ENCODE data around the gene RND2. TPM values are rescaled to one million over a fixed set of nuclear protein-coding genes. Genes with fewer than 3 reads are reported as not detected.

Gene RND2
- total RNA-seq, 1 experiment from 2014 or later = 0.59 TPM

DNA sequence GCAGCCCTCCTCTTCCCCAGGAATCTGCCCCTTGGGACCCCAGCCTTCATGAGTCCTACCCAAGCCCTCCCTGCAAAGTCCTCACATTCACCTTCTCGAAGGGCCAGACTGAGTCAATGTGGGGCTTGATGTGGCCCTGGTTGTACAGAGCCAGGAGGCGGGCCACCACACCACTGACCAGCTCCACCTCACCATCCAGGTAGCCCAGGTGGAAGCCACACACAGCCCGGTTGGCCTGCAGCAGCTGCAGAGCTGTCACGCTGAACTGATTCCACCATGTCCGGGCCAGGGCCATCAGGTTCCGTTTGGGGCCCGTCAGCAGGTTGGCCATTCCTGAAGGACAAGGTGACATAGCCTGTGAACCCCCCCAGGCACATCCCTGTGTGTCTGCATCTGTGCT lies 8.8 kb upstream of the RND2 start:
- Histone ChIP-seq H3K27me3 (ENCODE audit: control insufficient read depth, insufficient read depth, low read length) (no peaks in the 10 kb centered on the region), H3K27ac (ENCODE audit: low read length) (no peak overlapping the region), H3K4me3 (ENCODE audit: low read depth in 2 of 2, low read length in 2 of 2) (no peak overlapping the region), H3K4me1 (ENCODE audit: control insufficient read depth, insufficient read depth, low read length) (peaks cover 18% of the 10 kb centered on the region), H3K9me3 (ENCODE audit: control insufficient read depth, insufficient read depth, low read depth, low read length) (no peaks in the 10 kb centered on the region), H3K36me3 (ENCODE audit: control insufficient read depth, insufficient read depth, low read length) (no peaks in the 10 kb centered on the region)
- POLR2A ChIA-PET = no interaction called here
- TF ChIP-seq, protein P1, sequence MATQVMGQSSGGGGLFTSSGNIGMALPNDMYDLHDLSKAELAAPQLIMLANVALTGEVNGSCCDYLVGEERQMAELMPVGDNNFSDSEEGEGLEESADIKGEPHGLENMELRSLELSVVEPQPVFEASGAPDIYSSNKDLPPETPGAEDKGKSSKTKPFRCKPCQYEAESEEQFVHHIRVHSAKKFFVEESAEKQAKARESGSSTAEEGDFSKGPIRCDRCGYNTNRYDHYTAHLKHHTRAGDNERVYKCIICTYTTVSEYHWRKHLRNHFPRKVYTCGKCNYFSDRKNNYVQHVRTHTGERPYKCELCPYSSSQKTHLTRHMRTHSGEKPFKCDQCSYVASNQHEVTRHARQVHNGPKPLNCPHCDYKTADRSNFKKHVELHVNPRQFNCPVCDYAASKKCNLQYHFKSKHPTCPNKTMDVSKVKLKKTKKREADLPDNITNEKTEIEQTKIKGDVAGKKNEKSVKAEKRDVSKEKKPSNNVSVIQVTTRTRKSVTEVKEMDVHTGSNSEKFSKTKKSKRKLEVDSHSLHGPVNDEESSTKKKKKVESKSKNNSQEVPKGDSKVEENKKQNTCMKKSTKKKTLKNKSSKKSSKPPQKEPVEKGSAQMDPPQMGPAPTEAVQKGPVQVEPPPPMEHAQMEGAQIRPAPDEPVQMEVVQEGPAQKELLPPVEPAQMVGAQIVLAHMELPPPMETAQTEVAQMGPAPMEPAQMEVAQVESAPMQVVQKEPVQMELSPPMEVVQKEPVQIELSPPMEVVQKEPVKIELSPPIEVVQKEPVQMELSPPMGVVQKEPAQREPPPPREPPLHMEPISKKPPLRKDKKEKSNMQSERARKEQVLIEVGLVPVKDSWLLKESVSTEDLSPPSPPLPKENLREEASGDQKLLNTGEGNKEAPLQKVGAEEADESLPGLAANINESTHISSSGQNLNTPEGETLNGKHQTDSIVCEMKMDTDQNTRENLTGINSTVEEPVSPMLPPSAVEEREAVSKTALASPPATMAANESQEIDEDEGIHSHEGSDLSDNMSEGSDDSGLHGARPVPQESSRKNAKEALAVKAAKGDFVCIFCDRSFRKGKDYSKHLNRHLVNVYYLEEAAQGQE (IDR thresholded peaks at IDR 0.05; ENCODE audit: insufficient read depth in 1 of 2, low read depth in 2 of 2, low read length in 1 of 2) = no peak
- TF ChIP-seq POLR2AphosphoS5 (IDR thresholded peaks at IDR 0.05; ENCODE audit: low read depth, low read length) = no peak; the same call in 1 of the 2 replicates
- TF ChIP-seq TCF7L2 (IDR thresholded peaks at IDR 0.05; ENCODE audit: low read depth, low read length) = no peak
- no peak for TF ChIP-seq SIN3A (IDR thresholded peaks at IDR 0.05; ENCODE audit: borderline replicate concordance, insufficient read depth, low read depth, low read length)
- TF ChIP-seq, protein P2, sequence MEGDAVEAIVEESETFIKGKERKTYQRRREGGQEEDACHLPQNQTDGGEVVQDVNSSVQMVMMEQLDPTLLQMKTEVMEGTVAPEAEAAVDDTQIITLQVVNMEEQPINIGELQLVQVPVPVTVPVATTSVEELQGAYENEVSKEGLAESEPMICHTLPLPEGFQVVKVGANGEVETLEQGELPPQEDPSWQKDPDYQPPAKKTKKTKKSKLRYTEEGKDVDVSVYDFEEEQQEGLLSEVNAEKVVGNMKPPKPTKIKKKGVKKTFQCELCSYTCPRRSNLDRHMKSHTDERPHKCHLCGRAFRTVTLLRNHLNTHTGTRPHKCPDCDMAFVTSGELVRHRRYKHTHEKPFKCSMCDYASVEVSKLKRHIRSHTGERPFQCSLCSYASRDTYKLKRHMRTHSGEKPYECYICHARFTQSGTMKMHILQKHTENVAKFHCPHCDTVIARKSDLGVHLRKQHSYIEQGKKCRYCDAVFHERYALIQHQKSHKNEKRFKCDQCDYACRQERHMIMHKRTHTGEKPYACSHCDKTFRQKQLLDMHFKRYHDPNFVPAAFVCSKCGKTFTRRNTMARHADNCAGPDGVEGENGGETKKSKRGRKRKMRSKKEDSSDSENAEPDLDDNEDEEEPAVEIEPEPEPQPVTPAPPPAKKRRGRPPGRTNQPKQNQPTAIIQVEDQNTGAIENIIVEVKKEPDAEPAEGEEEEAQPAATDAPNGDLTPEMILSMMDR (IDR thresholded peaks at IDR 0.05) = no peak
- DNase-seq (ENCODE audit: low read depth, low spot score) (no peak), ATAC-seq (no peak)
- in situ Hi-C loops (cut with HindIII; ENCODE audit: low pct_unique_long_range_greater_than_20kb, low sequenced_read_pairs) = no loop called here
- CTCF ChIA-PET = no interaction called here
- no TSS peak for BruUV-seq (replicated peaks)
- intact Hi-C loops (cut with micrococcal nuclease; ENCODE audit: unreplicated experiment) = no loop called here

DNA sequence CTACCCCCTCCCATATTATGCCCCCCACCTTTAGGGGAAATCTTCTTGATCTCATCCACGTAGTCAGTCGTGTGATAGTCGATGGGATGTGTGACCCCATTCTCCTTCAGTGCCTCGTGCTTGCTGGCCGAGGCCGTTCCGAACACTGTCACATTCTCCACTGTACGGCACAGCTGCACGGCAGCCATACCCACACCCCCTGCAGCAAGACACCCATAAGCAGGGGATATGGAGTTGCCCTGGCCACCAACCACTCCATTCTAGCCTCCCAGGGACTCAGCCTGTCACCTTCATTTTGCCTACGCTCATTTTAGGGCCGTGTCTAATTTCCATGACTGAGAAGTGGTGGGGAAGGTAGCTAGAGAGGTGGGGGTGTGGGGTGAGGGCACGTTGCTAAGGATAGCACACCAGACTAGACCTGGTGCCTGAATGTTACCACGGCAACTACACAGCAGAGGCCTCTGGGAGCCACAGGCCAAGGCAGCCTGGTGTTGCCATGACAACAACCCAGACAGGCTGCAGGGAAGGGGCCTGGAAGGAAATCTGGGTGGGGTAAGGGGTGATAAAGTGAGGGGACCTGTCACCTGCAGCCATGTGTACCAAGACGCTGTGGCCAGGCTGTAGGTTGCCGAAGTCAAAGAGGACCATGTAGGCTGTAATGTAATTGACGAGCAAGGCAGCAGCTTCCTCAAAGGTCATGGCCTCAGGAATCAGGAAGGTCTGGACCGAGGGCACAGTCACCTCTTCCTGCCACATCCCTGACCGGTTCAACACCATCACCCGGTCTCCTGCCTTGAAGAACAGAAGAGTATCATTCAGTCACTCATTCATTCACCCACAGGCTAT lies 6.8 kb upstream of the RND2 start:
- intact Hi-C loops (cut with micrococcal nuclease; ENCODE audit: unreplicated experiment) (no loop called here), in situ Hi-C loops (cut with HindIII; ENCODE audit: low pct_unique_long_range_greater_than_20kb, low sequenced_read_pairs) (no loop called here)
- POLR2A ChIA-PET = no interaction called here
- Histone ChIP-seq H3K36me3 (ENCODE audit: control insufficient read depth, insufficient read depth, low read length) (no peaks in the 10 kb centered on the region; the same call in 1 of the 2 replicates), H3K27ac (ENCODE audit: low read length) (no peak overlapping the region), H3K4me3 (ENCODE audit: low read depth in 2 of 2, low read length in 2 of 2) (no peak overlapping the region), H3K4me1 (ENCODE audit: control insufficient read depth, insufficient read depth, low read length) (peaks cover 18% of the 10 kb centered on the region), H3K9me3 (ENCODE audit: control insufficient read depth, insufficient read depth, low read depth, low read length) (no peaks in the 10 kb centered on the region), H3K27me3 (ENCODE audit: control insufficient read depth, insufficient read depth, low read length) (no peaks in the 10 kb centered on the region)
- CTCF ChIA-PET = interaction anchor here (0.5 kb wide), 1 partner anchor 696 kb away, joined by 3 read pairs; no protein-coding TSS in a partner anchor
- TF ChIP-seq, protein P2 (IDR thresholded peaks at IDR 0.05) = no peak
- TF ChIP-seq, protein P1 (IDR thresholded peaks at IDR 0.05; ENCODE audit: insufficient read depth in 1 of 2, low read depth in 2 of 2, low read length in 1 of 2) = no peak
- no peak for TF ChIP-seq POLR2AphosphoS5 (IDR thresholded peaks at IDR 0.05; ENCODE audit: low read depth, low read length)
- no peak for TF ChIP-seq TCF7L2 (IDR thresholded peaks at IDR 0.05; ENCODE audit: low read depth, low read length)
- TF ChIP-seq SIN3A (IDR thresholded peaks at IDR 0.05; ENCODE audit: borderline replicate concordance, insufficient read depth, low read depth, low read length) = no peak
- ATAC-seq = no peak
- BruUV-seq (replicated peaks) = no TSS peak
- no peak for DNase-seq (ENCODE audit: low read depth, low spot score)
